K562 (cell line): ENCODE measurements around the gene FRYL.

Source experiments
- ASH1L ChIP-seq: fragments of 450-650 bp; IDR thresholded peaks from 2 replicates; pipeline ENCODE4 v1.6.1; 2018; ENCODE audit warnings: borderline replicate concordance, mild to moderate bottlenecking, low read depth; ENCODE audit not compliant: partially characterized antibody
- CBFB ChIP-seq: sonication (generic); formaldehyde crosslinking; IDR thresholded peaks from 2 replicates; pipeline ENCODE4 v1.4.0; 2020; ENCODE audit warnings: mild to moderate bottlenecking, missing genetic modification reagents
- CTCF ChIP-seq, 3 experiments: IDR thresholded peaks in 2 of 3; conservative IDR thresholded peaks in 1 of 3; 2 replicates each; pipeline ENCODE4 v1.5.1; 2011 to 2012; ENCODE audit warnings: low read length in 3 of 3, mild to moderate bottlenecking in 3 of 3, control low read depth in 2 of 3, improper control_type of control experiment in 1 of 3, inconsistent platforms in 1 of 3, low read depth in 1 of 3, mixed read lengths in 1 of 3, moderate library complexity in 1 of 3; ENCODE audit not compliant: insufficient read depth in 2 of 3
- ETS1 ChIP-seq: conservative IDR thresholded peaks from 2 replicates; pipeline ENCODE4 v1.6.1; 2011; ENCODE audit warnings: low read depth, mild to moderate bottlenecking, low read length; ENCODE audit not compliant: control insufficient read depth
- JUNB ChIP-seq: fragments of 450-650 bp; formaldehyde crosslinking; conservative IDR thresholded peaks from 2 replicates; pipeline ENCODE4 v1.4.0; 2020; ENCODE audit warnings: mild to moderate bottlenecking
- NRF1 ChIP-seq, 2 experiments: fragments of 450-650 bp; IDR thresholded peaks in 1 of 2; conservative IDR thresholded peaks in 1 of 2; 2 replicates each; pipeline ENCODE4 v1.6.1; 2014; ENCODE audit warnings: mild to moderate bottlenecking in 2 of 2
- POLR2A ChIP-seq: fragments of 450-650 bp; conservative IDR thresholded peaks from 2 replicates; pipeline ENCODE4 v1.6.1; 2016
- POLR2AphosphoS5 ChIP-seq: IDR thresholded peaks from 2 replicates; pipeline ENCODE4 v1.6.1; 2011; ENCODE audit warnings: mild to moderate bottlenecking, low read depth, low read length, moderate library complexity; ENCODE audit not compliant: control insufficient read depth, insufficient read depth
- SMARCE1 ChIP-seq: fragments of 450-650 bp; IDR thresholded peaks from 2 replicates; pipeline ENCODE4 v1.7.1; 2016; ENCODE audit warnings: mild to moderate bottlenecking
- SRSF7 ChIP-seq: fragments of 200-400 bp; formaldehyde crosslinking; optimal IDR thresholded peaks from 2 replicates; pipeline ENCODE3; 2017; ENCODE audit warnings: mild to moderate bottlenecking, low read depth, low read length
- TSC22D4 ChIP-seq: fragments of 450-650 bp; IDR thresholded peaks from 2 replicates; pipeline ENCODE4 v1.6.1; 2016; ENCODE audit warnings: missing genetic modification characterization, missing biosample characterization, control low read depth

GRCh38 chr4:48668254-48669017 is 111.6 kb downstream of the FRYL start:
- TF ChIP-seq CTCF (IDR thresholded peaks at IDR 0.05 in 2 of 3, conservative IDR thresholded peaks at IDR 0.05 in 1 of 3; ENCODE audit: insufficient read depth in 2 of 3, low read depth in 1 of 3, low read length in 3 of 3) (no peak), SMARCE1 (no peak), NRF1 (conservative IDR thresholded peaks at IDR 0.05 in 1 of 2, IDR thresholded peaks at IDR 0.05 in 1 of 2) (no peak), POLR2AphosphoS5 (no peak), CBFB (CRISPR knock-in tag) (no peak), ASH1L (no peak), POLR2A (no peak), JUNB (CRISPR knock-in tag) (no peak), TSC22D4 (no peak), SRSF7 (no peak), ETS1 (no peak)
